HG03432 (cell line): ENCODE data around the gene IMPG2.

Experiments
- ATAC-seq: cut with Tn5 transposase; IDR thresholded peaks from one replicate; pipeline ENCODE4 v1.9.1; 2021; ENCODE audit warnings: mild to moderate bottlenecking, moderate library complexity; ENCODE audit not compliant: unreplicated experiment

IMPG2 gene

DNA sequence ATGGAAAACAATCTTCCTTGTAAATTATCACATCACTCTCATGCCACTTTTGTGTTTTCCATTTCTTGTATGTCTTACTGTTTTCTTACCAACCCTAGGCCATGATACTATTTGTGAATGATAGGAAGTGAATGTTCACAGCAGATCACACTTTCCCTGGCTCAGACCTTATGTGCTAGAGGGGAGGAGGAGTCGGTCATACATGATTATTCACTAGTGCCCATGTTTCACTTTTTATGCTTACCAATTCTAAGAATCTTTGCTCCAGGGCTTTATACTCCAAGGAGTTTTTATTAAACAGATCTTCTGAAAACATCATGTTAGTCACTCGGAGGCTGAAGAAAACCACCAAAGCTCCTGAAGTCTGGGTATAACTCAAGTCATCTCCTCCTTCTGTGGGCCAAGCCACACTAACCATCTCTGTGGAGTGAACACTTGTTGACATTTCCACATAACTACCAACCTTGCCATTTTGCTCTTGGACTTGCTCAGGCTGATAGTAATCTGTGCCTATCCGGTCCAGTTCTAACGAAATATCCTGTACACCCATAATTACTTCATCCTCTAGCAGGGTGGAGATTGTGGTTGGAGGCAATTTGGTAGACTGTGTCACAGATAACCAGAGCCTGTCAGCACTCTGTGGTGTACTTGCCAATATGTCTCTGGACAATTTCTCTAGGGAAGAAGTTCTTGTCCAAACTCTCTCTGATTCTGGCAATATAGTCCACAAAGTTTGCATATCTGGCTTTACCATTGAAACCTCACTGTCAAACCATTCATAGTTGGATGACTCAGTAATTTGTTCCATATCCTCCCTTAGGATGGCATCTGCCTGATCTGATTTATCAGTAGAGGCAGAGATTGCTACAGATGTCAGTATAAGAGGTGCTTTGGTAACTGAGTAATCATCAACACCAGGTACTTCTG lies 76.8 kb downstream of the IMPG2 start:
- ATAC-seq: no peak

DNA sequence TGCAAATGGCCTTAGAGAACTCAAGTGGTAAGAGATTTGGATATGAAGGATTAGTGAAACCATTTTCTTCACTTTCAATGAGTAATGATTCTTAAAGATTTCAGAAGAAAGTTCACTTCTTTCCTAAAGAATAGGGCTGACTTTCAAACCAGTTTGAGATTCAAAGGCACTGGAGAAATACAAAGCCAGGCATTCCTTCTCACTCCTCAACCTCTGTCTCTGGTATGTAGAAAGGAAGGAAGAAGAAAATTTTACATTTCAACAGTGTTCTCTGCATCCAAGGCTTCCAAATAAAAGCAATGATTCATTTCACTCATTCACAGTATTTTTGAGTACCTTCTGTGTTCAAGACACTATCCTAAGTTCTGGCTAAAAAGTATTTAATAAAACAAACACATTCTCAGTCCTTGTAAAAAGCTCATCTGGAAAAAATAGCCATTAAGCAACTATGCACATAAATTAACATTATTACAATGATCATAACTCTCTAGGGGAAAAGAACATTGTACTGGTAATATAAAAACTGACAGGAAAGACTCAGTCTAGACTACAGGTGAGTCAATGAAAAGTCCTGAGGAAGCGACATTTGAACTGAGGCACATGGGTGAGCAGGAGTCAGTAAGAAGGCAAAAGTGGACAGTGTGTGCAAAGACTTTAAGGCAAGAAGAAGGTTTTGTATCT lies 79.5 kb downstream of the IMPG2 start:
- no peak for ATAC-seq

DNA sequence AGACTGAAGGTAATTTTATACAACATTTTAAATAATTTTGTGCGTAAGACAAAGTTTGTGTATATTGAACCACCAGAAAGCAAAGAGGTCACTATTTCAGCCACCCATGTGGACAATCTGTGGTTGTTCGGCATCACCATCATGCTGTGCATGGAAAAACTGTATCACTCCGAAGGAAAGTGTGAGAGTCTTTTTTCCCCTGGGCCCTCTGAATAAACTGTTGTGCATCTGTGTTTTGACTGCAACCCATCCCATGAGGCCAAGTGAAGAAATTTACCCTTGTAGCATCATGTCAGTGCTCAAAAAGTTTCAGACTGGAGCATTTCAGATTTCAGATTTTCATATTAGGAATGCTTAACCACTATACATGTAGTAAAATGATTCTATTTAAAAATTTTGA lies 85.3 kb downstream of the IMPG2 start:
- no peak for ATAC-seq

DNA sequence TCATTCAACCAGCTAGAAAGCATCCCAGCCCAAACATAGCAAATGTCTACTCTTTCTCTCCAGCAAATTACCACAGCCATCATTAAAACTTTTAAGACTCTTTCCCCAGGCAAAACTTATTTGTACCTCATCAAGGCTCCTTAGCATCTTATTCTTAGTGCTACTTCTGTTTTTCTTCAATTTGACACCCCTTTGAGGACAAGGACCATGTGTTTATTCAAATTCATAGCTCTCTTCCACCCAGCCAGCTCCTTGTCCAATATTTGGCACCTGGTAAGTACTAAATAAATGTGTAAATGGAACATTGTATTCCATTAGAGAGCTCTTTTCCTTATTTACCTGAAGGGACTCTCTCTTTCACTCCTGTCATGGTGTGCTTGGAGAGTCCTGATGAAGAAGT lies 89.8 kb downstream of the IMPG2 start:
- ATAC-seq: no peak

DNA sequence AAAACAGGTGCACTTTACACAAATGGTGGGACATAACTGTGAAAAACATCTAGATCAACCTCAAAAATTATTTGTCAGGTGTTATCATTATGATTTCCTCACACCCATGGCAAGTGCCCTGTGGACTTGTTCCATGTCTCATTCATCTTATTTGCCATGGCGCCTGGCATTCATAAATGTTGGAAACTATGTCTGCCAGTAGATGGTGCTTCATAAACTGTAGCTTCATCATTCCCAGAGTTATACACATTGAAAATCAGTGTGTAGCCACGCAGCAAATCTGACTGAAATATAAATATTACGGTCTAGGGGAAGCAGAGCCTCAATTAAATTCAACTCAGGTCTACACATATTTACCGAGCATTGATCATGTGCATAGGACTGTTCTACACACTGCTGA lies 90.7 kb downstream of the IMPG2 start:
- ATAC-seq: no peak

DNA sequence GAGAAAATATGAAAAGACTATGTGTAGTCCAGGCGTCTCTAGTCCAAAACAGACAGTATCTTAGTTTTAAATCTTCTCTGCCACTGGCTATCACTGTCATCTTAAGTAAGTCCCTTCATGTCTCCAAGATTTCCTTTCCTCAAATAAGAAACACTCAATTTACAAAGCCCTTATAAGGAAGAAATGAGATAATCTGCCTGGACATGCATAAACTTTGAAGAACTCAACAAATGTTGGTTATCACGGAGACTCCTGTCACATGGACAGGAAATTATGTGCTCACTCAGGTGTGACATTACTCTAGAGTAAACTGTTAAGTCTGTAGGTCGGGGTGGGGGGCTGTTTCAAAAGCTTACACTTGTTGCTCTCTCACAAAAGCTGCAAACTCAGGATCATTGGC lies 91.9 kb downstream of the IMPG2 start:
- no peak for ATAC-seq

DNA sequence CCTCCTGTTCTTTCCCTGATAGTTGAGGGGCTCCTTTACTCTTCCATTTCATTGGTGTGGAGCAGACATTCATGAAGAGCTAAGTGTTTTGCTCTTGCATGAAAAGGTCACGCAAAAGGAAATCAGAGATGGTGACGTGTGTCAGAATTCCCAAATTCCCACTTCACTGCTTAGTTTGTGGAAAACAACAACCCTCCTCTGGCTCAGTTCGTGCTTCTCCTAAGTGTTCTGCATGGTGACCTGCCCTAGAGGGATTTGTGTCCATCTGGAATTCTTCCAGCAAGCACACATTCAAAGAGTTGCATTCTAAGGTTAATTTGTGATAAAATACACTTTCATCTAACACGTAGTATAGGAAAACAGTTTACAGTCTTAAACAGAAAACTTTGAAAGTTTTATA lies 95.6 kb downstream of the IMPG2 start:
- ATAC-seq: no peak

DNA sequence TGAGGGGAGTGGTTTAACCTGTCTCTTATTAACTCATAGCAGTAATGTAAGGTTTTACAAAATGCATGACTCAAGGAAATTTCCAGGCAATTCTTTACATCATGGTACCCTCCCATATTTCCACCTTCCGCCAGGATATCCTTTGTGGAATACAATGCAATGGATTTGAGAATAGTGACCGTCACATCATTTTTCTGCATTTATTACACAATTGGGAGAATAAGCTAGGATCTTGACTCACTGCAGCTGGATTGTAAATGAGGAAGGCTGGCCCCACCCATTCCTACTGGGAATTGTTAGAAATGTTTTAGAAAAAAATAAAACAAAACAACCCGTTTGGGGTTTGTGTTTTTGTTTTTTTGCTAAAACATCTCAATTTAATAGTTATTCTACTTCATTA lies 97.4 kb downstream of the IMPG2 start:
- ATAC-seq: no peak

DNA sequence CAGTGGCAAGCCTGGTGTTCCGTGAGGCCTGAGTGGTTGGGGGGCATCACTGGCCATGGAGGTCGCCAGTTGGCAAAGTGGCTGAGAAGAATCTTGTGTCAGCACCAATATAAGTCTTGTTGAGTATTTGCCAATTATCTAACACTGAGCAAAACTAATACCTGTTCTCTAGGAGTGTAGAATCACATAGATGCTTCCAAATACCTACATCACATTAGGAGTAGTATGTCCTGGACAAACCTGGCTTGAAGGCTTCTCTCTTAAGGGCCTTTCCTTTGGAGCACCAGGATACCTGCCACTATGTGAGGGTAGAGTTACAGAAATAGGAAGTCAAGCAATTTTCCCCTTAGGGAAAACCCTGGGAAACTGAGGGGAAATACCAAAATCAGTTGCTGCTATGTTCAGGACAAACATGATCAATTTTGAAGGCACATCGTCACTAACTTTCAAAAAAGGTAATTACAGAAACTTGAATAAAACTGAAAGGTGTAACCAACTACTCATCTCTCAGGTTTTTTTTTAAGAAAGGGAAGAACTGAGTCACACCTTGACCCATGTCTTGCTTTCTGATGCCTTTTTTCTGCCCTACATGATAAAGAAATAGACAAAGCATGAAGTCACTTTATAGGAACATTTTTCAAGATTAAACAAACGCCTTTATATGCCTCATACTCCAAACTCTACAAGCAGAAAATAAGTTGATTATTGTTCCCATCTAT lies 100.4 kb downstream of the IMPG2 start:
- no peak for ATAC-seq

DNA sequence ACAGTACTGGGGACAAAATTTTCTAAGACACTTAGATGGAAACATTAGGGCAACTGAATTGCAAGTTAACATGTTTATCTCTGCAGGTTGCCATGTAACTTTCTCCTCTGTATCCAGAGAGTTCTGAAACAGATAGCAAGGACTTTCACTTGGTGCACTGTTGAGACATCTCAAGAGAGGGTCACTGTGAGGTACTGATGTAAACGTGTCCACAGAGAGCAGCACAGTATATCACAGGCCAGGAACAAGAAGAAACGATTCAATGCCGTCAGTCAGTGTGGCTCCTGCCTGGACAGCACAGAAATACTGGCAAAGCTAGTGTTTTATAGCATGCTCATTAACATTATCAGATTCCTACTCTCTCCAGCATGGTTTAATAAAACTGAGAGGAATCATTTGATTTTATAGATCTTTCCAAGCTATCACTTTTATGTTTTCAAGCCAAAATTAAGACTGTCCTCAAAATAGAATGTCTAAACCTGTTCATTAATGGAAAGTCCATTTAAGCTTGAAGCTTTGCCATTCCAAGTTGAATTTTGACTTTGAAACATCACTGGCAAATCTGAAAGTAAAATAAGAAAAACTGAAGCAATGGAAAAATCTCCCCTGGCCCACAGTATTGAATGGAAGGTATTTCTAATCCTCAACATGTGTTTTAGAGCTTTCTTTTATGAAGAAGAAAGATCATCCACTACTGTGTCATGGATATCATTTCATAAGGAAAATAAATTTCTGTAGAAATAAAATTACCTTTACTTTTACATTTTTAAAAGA lies 102.7 kb downstream of the IMPG2 start:
- ATAC-seq: no peak

DNA sequence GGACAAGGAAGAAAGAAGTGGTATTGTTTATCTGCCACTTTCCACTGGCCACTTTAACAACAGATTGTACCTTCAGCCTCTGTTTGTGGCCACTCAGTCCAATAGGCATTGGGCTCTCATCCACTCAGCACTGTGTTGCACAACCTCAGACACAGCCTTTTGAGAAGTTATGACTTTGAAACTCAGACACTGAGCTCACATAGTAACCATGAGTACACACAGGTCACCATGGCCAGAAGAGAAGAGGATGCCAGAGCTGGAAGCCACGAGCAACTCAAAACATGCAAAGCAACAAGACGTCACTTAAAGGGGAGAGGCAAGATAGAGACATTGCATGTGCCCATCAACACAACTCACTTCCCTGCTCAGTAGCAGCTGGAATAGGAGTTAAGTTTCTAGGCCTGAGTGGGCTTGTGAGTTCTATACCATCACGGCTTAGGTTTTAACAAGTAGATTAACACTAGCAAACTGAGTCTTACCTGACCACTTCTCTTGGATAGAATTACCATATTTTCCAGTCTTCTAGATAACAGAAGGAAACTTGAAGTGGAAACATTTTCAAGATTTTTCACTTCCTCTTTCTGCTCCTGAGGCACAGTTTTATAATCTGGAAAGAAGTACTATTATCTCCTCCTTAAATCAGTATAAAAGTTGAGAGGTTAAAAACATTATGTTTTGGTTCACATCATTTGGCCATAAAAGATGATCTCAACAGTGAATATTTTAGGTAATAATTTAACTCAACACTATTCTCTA lies 103.5 kb downstream of the IMPG2 start:
- ATAC-seq: no peak

DNA sequence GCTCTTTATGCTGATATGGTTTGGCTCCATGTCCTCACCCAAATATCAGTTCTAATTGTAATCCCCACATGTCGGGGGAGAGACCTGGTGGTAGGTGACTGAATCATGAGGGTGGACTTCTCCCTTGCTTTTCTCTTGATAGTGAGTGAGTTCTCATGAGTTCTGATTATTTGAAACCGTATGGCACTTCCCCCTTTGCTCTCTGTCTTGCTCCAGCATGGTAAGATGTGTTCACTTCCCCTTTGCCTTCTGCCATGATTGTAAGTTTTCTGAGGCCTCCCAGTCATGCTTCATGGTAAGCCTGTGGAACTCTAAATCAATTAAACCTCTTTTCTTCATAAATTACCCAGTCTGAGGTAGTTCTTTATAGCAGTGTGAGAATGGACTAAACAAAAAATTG lies 107.6 kb downstream of the IMPG2 start:
- no peak for ATAC-seq

DNA sequence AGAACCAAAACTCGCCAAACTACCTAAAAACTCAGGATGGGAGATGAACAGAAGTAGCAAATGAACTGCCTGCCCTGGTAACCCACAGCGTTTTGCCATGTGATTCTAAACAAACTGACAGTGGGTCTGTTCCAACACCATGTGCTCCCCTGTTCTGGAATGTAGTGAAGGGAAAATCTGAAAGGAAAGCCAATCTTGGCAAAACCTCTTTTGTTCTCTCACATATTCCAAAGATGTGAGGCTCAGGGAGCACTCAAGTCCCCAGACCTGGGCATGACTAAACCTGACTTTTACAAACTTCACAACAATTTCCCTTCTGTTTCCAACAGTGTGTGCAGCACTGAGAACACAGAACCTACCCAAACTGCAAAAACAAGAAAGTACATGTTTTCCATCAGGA lies 116.1 kb downstream of the IMPG2 start:
- no peak for ATAC-seq

DNA sequence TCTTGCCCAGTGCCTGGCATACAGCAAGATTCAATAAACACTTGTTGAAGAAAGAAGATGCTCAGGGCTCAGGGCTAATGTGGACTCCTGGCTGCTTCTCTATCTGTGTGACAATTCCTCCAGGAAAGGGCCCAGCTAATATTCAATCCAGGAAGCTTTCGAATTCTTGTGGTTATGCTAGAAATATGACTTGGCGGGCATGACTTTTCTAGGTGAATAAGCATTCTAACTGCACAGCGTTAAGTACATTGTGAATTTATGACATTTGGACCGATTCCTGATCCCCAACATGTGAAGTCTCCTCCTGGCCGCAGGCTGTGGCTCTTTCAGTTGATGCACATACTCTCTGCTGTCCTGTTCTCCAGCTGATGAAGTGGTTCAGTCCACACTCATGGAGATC lies 117.0 kb downstream of the IMPG2 start:
- no peak for ATAC-seq

DNA sequence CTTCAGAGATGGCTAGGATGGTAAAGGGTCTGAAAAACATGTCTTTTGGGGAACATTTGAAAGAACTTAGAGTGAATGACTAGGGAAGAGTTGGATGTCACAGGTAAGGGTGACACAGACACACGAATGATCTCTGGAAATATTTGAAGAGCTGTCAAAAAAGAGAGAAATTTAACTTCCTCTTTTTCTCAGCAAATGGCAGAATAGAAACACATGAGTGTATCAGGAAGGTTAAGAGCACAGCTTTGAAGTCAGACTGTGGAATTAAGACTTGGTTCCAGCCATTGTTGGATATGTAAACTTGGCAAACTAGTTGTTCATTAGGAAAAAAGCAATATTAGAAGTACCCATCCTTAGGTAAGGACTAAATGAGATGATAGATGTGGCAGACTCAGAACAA lies 117.7 kb downstream of the IMPG2 start:
- no peak for ATAC-seq

DNA sequence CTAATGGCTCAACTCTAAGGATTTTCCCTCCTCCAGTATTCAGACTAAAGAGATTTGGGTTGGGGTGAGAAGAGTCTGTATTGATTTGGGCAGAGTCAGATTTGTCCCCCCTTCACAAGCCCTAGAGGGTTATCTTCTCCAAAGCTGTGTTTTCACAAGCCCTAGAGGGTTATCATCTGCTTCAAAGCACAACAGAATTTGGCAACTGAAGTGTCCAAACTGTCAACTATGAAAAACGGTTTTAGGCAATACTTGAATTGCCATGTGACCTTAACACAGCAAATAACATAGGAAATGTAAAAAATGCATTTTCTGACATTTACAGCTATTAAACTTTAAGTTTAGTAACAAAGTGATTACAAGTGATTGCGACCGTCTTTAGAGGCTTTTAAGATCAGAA lies 119.9 kb downstream of the IMPG2 start:
- no peak for ATAC-seq

DNA sequence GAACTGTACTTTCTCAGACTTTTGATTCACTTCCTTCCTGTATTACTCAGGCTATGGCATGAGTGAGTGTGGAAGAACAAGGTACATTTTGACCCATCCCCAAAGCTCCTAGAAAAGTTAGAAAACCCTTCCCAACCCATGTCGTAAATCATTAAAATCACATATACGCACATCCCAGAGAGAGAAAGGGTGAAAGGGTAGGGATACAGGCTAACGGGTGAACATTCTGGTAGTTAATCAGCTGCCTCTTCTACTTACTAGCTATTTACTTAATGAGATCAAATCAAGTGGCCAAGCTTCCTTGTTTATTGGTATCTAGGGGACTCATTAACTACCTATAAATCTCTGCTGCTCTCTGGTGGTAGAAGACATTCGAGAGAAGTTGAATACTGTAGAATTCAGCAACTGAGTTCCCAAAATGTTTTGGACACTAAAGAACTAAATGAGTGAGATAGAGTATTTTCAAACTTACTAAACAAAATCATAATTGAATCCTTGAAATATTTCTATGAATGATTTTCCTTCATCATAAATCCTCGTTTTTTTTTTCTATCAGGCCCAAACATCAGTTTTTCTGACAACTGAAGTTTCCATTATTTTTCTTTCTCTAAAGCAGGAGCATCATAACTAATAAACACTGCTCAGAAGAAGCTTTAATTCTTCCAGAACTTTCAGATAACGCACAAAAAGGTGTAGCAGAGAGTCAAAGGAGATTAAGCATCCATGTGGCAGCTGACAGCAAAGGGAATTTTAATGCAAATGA lies 124.2 kb downstream of the IMPG2 start:
- ATAC-seq: no peak

DNA sequence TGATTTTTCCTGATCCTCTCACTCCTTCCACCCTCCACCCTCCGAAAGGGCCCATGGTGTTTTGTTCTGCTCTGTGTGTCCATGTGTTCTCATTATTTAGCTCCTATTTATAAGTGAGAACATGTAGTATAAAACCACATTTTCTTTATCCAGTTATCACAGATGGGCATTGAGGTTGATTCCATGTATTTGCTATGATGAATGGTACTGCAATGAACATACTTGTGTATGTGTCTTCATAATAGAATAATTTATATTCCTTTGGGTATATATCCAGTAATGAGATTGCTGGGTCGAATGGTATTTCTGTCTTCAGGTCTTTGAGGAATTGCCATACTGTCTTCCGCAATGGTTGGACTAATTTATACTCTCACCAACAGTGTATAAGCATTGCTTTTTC lies 126.0 kb downstream of the IMPG2 start:
- ATAC-seq: no peak

DNA sequence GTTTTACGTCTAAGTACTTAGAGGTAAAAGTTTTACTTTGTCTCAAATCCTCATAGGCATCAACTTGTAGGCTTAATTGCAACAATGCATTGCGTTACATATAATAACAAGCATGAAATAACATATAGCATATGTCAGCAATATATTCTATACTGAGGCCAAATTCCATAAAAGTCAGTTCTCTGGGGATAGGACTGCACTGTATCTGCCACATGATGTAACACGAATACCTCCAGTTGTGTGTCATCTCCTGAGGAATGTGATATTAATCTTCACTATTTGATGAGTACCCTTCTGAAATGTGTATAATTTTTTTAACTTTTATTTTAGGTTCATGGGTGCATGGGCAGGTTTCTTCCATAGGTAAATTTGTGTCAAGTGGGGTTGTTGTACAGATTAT lies 126.4 kb downstream of the IMPG2 start:
- no peak for ATAC-seq

DNA sequence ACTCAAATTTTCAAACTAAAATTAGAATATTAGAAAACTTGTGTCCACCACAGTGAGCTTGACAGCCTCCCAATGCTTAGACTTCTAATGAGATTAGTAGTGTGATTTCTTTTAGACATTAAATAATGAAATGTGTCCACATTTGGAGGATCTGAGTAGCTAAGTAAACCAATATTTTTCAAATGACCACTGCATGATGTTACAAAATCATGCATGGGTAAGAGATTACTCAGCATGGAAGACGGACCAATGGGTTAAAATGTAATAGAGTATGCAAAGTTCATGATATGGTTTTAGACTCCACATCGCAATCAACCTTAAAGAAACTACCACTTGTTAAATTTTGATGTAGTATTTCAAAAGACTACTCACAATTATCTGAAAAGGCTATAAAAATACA lies 130.6 kb downstream of the IMPG2 start:
- no peak for ATAC-seq
